Type B pancreatic cell (in vitro differentiated cells): ENCODE measurements around the gene ZDHHC14. TPM values are rescaled to one million over a fixed set of nuclear protein-coding genes. Genes with fewer than 3 reads are reported as not detected.

Source experiments
- DNase-seq: peaks from one replicate; pipeline ENCODE4 v3.0.0; 2021; ENCODE audit warnings: mixed read lengths; ENCODE audit not compliant: unreplicated experiment; ENCODE audit errors: extremely low spot score
- H3K27ac Mint-ChIP-seq: 2 replicates; pipeline ENCODE4 v1.8.0; 2021; ENCODE audit warnings: mild to moderate bottlenecking, mixed read lengths
- H3K27me3 Mint-ChIP-seq: 2 replicates; pipeline ENCODE4 v1.8.0; 2021; ENCODE audit warnings: mixed read lengths
- H3K36me3 Mint-ChIP-seq: 2 replicates; pipeline ENCODE4 v1.8.0; 2021; ENCODE audit warnings: mixed read lengths
- H3K4me1 Mint-ChIP-seq: one replicate; pipeline ENCODE4 v1.8.0; 2021; ENCODE audit warnings: mixed read lengths; ENCODE audit not compliant: unreplicated experiment
- H3K4me3 Mint-ChIP-seq: 2 replicates; pipeline ENCODE4 v1.8.0; 2021; ENCODE audit warnings: mild to moderate bottlenecking, mixed read lengths
- H3K9me3 Mint-ChIP-seq: 2 replicates; pipeline ENCODE4 v1.8.0; 2021; ENCODE audit warnings: mixed read lengths
- total RNA-seq: library from RNA; stranded (reverse); gene quantifications from 2 replicates; pipeline ENCODE4 v1.2.1, GENCODE V29; 2021; ENCODE audit warnings: low replicate concordance
- TF ChIP-seq, protein P1 (sequence below): fragments of 200-600 bp; sonication (generic); conservative IDR thresholded peaks from 2 replicates; pipeline ENCODE4 v1.5.0; 2021; ENCODE audit warnings: antibody characterized with exemption, mild to moderate bottlenecking

Gene ZDHHC14
- total RNA-seq, 1 donor from 2014 or later, result 11.1 TPM

DNA sequence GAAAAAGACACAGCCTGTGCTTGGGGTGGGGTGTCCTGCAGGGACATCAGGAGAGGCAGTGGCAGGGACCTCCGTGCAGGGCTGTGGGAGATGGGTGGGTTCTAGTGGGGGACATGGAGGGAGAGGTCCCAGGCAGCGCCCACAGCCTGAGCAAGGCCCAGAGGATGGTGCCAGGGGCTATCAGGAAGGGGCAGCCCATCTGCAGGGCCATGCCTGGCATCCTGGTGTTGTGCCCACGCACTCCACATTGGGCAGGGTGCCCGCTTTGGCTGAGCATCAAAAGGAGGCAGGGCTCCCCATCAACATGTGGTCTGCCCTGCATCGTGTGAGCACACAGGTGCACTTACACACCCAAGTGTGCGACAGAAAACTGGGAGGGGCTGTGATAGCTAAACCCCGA, 257.8 kb downstream of the ZDHHC14 start:
- H3K27ac Mint-ChIP-seq, result no peak overlapping the region
- peaks cover 10% of the 10 kb centered on the region for H3K4me1 Mint-ChIP-seq
- H3K4me3 Mint-ChIP-seq, result no peak overlapping the region
- H3K9me3 Mint-ChIP-seq, result no peaks in the 10 kb centered on the region
- H3K27me3 Mint-ChIP-seq, result no peaks in the 10 kb centered on the region
- TF ChIP-seq, protein P1, sequence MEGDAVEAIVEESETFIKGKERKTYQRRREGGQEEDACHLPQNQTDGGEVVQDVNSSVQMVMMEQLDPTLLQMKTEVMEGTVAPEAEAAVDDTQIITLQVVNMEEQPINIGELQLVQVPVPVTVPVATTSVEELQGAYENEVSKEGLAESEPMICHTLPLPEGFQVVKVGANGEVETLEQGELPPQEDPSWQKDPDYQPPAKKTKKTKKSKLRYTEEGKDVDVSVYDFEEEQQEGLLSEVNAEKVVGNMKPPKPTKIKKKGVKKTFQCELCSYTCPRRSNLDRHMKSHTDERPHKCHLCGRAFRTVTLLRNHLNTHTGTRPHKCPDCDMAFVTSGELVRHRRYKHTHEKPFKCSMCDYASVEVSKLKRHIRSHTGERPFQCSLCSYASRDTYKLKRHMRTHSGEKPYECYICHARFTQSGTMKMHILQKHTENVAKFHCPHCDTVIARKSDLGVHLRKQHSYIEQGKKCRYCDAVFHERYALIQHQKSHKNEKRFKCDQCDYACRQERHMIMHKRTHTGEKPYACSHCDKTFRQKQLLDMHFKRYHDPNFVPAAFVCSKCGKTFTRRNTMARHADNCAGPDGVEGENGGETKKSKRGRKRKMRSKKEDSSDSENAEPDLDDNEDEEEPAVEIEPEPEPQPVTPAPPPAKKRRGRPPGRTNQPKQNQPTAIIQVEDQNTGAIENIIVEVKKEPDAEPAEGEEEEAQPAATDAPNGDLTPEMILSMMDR, result no peak
- no peak for DNase-seq
- H3K36me3 Mint-ChIP-seq, result peaks cover 3% of the 10 kb centered on the region

DNA sequence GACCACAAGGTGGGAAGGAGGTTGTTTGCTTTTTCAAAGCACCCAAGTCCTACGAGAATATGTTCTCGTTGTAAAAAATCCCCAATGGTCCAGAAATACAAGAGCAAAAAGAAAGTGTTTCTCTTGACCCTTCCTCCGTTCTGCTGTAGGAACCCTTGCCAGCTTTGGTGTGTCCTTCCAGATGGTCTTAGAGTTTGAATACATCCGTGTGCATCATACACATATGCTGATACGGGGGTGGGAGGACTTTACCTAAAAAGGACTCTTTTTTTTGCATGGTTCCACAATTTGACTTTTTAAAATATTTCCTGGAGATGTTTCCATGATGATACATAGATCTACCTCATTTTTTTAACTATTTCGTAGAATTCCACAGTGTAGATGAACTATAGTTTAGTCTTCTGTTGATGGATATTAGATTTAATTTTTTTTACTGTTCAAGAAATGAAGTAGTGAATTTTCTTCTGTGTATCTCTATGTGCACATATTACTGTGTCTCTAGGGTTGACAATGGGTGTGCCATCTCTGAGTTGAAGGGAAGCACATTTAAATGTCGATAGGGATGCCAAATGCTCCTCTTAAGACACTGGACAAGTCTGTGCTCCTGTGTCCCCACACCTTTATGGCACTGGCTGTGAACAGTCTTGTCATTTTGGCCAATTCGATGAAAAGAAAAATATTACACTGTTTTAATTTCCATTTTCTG, 259.9 kb downstream of the ZDHHC14 start:
- TF ChIP-seq, protein P1, result no peak
- H3K27me3 Mint-ChIP-seq, result no peaks in the 10 kb centered on the region
- no peaks in the 10 kb centered on the region for H3K9me3 Mint-ChIP-seq
- no peak overlapping the region for H3K27ac Mint-ChIP-seq
- no peaks in the 10 kb centered on the region for H3K36me3 Mint-ChIP-seq
- H3K4me1 Mint-ChIP-seq, result peaks cover 10% of the 10 kb centered on the region
- H3K4me3 Mint-ChIP-seq, result no peak overlapping the region
- DNase-seq, result no peak

DNA sequence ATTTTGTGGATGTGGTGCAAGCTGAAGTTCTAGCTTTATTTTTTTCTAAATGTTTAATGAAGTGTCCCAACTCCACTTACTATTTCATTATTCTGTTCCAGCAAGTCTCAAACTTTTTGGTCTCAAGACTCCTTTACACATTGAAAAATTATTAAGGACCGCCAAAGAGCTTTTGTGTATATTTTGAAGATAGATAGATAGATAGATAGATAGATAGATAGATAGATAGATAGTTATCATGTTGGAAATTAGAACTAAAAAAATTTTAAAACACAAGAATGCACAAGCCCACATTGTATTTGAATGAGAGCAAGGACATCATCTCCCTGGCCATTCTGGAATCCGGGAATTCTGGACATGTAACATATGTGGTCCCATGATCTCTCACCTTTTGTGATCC, 260.8 kb downstream of the ZDHHC14 start:
- Mint-ChIP-seq H3K4me3 (no peak overlapping the region), H3K4me1 (peaks cover 10% of the 10 kb centered on the region), H3K27me3 (no peaks in the 10 kb centered on the region), H3K36me3 (no peaks in the 10 kb centered on the region), H3K9me3 (no peaks in the 10 kb centered on the region), H3K27ac (no peak overlapping the region)
- no peak for DNase-seq
- TF ChIP-seq, protein P1, result no peak

DNA sequence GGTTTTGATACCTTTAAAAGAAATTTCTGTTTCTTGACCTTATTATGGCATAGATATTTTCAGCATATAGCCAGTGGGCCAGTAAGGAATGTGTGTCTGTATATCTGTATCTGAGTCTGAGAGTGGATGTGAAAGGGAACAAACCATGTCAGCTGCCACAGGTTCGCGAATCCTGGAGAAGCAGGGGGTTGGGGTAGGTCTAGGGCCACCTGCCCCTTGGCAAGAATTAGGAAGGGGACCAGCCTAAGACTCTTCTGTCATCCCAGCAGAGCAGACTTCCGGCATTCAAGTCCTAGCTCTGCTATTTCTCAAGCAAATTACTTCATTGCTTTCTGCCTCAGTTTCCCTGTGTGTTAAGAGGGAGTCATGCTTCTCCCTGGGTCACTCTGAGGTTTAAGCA, 261.7 kb downstream of the ZDHHC14 start:
- no peak for DNase-seq
- Mint-ChIP-seq H3K4me1 (peaks cover 5% of the 10 kb centered on the region), H3K4me3 (no peak overlapping the region), H3K36me3 (no peaks in the 10 kb centered on the region), H3K27me3 (no peaks in the 10 kb centered on the region), H3K27ac (no peak overlapping the region), H3K9me3 (no peaks in the 10 kb centered on the region)
- TF ChIP-seq, protein P1, result no peak

DNA sequence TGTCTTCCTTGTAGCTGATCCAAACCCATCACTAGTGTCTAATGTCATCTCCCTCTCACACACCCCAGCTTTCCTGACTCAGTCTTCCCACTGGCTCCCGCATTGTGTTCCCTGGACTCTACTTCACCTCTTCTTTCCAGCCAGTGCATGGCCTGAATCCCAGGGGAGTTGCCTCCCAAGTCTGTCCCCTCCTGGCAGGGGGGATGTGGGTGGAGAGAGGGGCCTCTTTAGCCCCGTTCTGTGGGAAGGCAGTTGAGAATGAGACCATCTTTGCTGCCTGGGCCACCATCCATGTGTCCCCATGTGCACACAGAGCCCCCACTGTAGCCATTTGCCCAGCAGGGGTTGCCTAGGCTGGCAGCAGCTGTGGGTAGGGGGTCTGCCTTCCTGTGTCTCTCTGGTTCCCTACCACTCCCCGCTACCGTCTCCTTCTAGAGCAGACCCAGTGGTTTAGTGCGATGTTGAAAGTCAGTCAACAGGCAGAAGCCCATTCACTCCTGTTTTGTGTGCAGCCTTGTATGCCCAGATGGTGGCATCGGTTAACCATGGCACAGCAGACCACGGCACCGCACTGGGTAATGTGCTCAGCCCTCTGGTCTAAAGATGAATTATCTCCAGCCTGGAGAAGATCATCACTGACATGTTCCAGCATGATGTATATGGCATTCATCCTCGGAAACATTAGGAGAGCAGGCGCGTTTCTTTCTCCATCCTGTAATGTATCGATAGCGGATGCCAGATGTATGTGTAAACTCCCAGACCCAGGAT, 263.2 kb downstream of the ZDHHC14 start:
- TF ChIP-seq, protein P1, result no peak
- H3K4me1 Mint-ChIP-seq, result peaks cover 12% of the 10 kb centered on the region
- no peak overlapping the region for H3K27ac Mint-ChIP-seq
- no peaks in the 10 kb centered on the region for H3K36me3 Mint-ChIP-seq
- no peaks in the 10 kb centered on the region for H3K9me3 Mint-ChIP-seq
- no peak overlapping the region for H3K4me3 Mint-ChIP-seq
- no peaks in the 10 kb centered on the region for H3K27me3 Mint-ChIP-seq
- no peak for DNase-seq
